ENCODE data around the gene RALGDS. TPM values are rescaled to one million over a fixed set of nuclear protein-coding genes. Genes with fewer than 3 reads are reported as not detected.

RALGDS gene
- total and polyA plus RNA-seq, 2 of the 13 experiments (the other 11 are each of a cell fraction or from before 2014, with no cell fraction given), result 12.9 to 25.5 TPM

DNA sequence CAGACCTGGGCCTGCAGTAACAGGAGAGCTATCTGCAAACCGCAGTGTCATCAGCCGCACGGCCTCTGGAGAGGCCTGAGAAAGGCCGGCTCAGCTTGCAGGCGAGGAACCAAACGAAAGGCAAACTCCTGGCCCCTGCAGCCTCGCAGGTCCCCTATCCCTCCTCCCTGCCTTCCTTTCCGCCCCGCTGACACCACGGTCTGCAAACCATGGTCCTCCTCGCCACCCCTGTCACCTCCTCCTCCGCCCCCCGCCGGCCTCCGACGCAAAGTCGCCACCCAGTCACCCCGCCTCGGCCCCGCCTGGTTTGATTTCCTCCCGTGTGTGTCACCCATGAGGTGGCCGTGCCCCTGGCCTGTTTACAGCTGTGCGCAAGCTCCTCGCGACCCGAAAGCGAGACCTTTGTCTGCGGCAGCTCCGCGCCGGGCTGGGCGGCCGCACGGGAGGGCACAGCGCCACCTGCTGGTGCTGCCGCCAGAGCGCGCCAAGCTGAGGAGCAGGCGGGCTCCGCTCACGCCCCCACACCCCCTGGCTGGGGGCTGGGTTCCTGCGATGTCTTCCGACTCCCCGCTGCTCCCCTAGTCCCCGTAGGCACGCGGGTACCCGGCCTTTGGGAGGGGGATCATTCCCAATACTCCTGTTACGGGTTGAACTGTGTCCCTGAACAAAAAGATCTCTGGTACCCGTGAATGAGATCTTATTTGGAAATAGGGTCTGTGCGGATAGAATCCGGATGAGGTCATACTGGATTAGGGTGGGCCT lies 23.3 kb upstream of the RALGDS start (continued):
- TF ChIP-seq, protein P1, sequence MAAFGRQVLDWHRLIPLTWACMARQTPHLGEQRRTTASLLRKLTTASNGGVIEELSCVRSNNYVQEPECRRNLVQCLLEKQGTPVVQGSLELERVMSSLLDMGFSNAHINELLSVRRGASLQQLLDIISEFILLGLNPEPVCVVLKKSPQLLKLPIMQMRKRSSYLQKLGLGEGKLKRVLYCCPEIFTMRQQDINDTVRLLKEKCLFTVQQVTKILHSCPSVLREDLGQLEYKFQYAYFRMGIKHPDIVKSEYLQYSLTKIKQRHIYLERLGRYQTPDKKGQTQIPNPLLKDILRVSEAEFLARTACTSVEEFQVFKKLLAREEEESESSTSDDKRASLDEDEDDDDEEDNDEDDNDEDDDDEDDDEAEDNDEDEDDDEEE (CRISPR knock-in tag; IDR thresholded peaks at IDR 0.05), result 0 out of 2 replicates have a peak, but pooled peaks have one; percentile 72
- TF ChIP-seq GZF1 (CRISPR knock-in tag; IDR thresholded peaks at IDR 0.05) (peak; percentile 53; the same call in 1 of the 2 replicates), SSRP1 (CRISPR knock-in tag; IDR thresholded peaks at IDR 0.05) (no peak), FOXP1 (IDR thresholded peaks at IDR 0.05) (peak; percentile 56; the same call in 1 of the 2 replicates), FOXP1 (CRISPR knock-in tag; IDR thresholded peaks at IDR 0.05) (peak; percentile 66), TGIF2 (CRISPR knock-in tag; IDR thresholded peaks at IDR 0.05) (peak; percentile 61; the same call in 1 of the 2 replicates), ZNF496 (CRISPR knock-in tag; IDR thresholded peaks at IDR 0.05; ENCODE audit: insufficient replicate concordance) (no peak), JARID2 (CRISPR knock-in tag; IDR thresholded peaks at IDR 0.05; ENCODE audit: insufficient replicate concordance) (no peak), ZMYM2 (CRISPR knock-in tag; IDR thresholded peaks at IDR 0.05) (no peak), MAFK (conservative IDR thresholded peaks at IDR 0.05 in 1 of 2, IDR thresholded peaks at IDR 0.05 in 1 of 2; ENCODE audit: low read length in 2 of 2) (no peak), SMAD1 (CRISPR knock-in tag; IDR thresholded peaks at IDR 0.05; ENCODE audit: borderline replicate concordance, low read depth) (no peak; the same call in 1 of the 2 replicates), CBFB (CRISPR knock-in tag; IDR thresholded peaks at IDR 0.05) (peak; percentile 34; the same call in 1 of the 2 replicates), NONO (IDR thresholded peaks at IDR 0.05) (no peak), NONO (CRISPR knock-in tag; conservative IDR thresholded peaks at IDR 0.05) (peak; percentile 88), ZNF703 (CRISPR knock-in tag; IDR thresholded peaks at IDR 0.05; ENCODE audit: borderline replicate concordance) (no peak), ZSCAN31 (CRISPR knock-in tag; IDR thresholded peaks at IDR 0.05; ENCODE audit: low read depth) (peak; percentile 71; the same call in 1 of the 2 replicates), TOE1 (CRISPR knock-in tag; IDR thresholded peaks at IDR 0.05) (0 out of 2 replicates have a peak, but pooled peaks have one; percentile 61), RBM39 (IDR thresholded peaks at IDR 0.05; ENCODE audit: low read depth, low read length, poor library complexity, severe bottlenecking) (peak; percentile 49)
- TF ChIP-seq, protein P2, sequence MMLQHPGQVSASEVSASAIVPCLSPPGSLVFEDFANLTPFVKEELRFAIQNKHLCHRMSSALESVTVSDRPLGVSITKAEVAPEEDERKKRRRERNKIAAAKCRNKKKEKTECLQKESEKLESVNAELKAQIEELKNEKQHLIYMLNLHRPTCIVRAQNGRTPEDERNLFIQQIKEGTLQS (CRISPR knock-in tag; IDR thresholded peaks at IDR 0.05), result peak; percentile 11; the same call in 1 of the 2 replicates
- TF ChIP-seq, protein P3, sequence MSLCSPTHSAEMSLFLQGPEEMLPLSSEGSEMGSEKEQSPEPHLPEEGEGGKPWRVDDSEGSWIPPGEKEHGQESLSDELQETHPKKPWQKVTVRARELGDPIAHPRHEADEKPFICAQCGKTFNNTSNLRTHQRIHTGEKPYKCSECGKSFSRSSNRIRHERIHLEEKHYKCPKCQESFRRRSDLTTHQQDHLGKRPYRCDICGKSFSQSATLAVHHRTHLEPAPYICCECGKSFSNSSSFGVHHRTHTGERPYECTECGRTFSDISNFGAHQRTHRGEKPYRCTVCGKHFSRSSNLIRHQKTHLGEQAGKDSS (CRISPR knock-in tag; IDR thresholded peaks at IDR 0.05; ENCODE audit: borderline replicate concordance, low read depth), result peak; percentile 26; the same call in 1 of the 2 replicates
- TF ChIP-seq, protein P4, sequence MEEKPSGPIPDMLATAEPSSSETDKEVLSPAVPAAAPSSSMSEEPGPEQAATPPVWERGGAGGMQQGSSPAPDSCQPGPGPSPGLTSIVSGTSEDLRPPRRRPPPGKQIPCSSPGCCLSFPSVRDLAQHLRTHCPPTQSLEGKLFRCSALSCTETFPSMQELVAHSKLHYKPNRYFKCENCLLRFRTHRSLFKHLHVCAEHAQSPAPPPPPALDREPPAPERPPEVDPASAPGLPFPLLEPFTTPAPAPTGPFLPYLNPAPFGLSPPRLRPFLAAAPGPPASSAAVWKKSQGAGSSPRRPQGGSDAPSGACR (CRISPR knock-in tag; IDR thresholded peaks at IDR 0.05), result 0 out of 2 replicates have a peak, but pooled peaks have one; percentile 38
- TF ChIP-seq, protein P5, sequence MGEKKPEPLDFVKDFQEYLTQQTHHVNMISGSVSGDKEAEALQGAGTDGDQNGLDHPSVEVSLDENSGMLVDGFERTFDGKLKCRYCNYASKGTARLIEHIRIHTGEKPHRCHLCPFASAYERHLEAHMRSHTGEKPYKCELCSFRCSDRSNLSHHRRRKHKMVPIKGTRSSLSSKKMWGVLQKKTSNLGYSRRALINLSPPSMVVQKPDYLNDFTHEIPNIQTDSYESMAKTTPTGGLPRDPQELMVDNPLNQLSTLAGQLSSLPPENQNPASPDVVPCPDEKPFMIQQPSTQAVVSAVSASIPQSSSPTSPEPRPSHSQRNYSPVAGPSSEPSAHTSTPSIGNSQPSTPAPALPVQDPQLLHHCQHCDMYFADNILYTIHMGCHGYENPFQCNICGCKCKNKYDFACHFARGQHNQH (CRISPR knock-in tag; IDR thresholded peaks at IDR 0.05), result no peak
- TF ChIP-seq, protein P6, sequence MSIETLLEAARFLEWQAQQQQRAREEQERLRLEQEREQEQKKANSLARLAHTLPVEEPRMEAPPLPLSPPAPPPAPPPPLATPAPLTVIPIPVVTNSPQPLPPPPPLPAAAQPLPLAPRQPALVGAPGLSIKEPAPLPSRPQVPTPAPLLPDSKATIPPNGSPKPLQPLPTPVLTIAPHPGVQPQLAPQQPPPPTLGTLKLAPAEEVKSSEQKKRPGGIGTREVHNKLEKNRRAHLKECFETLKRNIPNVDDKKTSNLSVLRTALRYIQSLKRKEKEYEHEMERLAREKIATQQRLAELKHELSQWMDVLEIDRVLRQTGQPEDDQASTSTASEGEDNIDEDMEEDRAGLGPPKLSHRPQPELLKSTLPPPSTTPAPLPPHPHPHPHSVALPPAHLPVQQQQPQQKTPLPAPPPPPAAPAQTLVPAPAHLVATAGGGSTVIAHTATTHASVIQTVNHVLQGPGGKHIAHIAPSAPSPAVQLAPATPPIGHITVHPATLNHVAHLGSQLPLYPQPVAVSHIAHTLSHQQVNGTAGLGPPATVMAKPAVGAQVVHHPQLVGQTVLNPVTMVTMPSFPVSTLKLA (IDR thresholded peaks at IDR 0.05), result peak; percentile 71
